ENCODE measurements around the gene MCCC1. TPM values are rescaled to one million over a fixed set of nuclear protein-coding genes. Genes with fewer than 3 reads are reported as not detected.
"Not testable (repeated sequence)": the region's sequence is repeated elsewhere in the genome, so short reads cannot be mapped to it uniquely, and the experiment has no call there.

Gene MCCC1
- total RNA-seq: 57.8 TPM
- long read RNA-seq, transcript MCCC1-201 (19 exons, 2,545 nt): major isoform, 174 of 186 reads
- long read RNA-seq, partial matches to known transcripts: 2 of 186 reads
- long read RNA-seq, other reads (novel, unspliced or antisense): 10 of 186 reads

DNA sequence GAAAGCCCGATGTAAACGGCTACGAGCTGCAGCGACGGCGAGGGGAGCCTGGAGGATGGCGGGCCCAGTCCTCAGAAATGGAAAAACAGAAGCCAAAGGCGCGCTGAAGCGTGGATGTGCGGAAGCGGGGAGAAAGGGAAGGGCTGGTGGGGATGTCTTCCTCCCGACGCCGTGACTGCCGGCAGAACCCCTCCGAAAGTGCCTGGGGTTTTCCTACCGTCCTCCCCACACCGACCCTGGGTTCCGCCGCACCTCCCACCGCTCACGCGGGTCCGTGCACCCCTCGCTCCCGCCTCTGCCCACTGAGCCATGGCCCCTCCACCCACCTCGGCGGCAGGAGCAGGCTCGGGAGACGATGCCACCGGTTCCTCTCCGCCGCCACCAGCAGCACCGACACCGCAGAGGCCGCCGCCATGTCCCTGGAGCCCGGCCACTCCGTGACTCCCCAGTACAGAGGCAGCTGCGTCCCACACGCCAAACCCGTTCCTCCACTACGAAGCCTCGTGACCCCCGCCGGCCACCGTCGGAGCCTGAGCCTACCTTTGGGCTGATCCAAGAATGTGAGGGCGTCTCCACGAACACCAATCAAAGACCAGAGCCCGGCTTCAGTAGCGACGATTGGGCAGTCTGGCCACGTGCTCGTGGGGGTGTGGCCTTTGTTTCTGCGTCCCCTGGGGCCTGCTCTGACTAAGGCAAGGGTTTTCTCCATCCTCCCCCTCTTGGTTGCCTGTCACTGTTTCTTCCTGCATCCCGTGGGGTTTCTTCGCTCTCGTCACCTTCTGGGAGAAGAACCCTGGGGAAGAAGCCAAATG lies at the start of gene MCCC1:
Gene MCCC1 (minus strand): TSS at position 471 of the 812 bp plus-strand sequence. CDS start 56 bp downstream, at position 415.
- peak; percentile 98 for DNase-seq
- intact Hi-C loops (cut with DNase I): no loop called here
- ATAC-seq (ENCODE audit: poor library complexity): peak; percentile 99

DNA sequence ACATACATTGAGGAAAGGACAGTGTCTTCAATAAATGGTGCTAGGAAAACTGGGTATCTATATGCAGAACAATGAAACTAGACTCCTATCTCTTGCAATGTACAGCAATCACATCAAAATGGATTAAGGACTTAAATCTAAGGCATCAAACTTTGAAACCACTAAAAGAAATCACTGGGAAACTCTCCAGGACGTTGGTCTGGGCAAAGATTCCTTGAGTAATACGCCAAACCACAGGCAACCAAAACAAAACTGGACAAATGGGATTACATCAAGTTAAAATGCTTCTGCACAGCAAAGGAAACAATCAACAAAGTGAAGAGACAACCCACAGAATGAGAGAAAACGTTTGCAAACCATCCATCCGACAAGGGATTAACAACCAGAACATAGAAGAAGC lies 48.8 kb upstream of the MCCC1 start:
- DNase-seq (no peak), ATAC-seq (ENCODE audit: poor library complexity) (no peak)
- intact Hi-C loops (cut with DNase I): no loop called here

DNA sequence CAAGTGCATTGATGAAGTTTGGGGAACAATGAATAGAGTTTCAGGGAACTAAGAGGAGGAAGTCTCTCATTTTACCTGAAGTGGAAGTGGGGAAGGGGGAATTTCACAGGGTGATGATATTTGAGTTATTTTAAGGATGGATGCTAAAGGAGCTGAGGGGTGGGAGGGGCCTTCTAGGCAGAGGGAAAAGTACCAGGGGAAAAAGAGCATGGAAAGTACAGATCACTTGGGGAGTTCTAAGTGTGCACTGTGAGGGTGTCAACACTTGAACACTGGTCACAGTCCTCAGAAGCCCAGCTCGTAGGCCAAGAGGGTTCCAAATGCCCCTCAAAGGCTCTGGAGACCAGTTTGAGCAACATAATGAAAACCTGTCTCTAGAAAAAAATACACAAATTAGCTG lies 45.1 kb upstream of the MCCC1 start:
- ATAC-seq (ENCODE audit: poor library complexity) (no peak), DNase-seq (no peak)
- intact Hi-C loops (cut with DNase I): no loop called here

DNA sequence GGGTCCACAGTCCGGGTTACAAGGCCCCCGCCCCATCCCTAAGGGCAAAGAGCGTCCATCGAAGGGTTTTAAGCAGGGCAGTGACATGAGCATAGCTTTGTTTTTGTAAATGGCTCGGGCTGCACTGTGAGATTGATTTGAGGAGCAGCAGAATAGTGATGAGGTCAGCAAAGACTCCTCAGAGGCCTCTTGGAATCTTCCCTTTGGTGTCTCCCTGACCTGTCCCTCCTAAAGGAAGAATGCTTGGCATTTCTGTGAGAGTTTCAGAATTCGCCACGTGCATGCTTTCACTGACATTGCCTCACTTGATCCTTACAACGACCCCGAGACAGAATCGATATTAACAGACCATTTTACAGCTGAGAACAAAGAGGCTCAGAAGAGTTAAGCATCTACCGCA lies 42.9 kb upstream of the MCCC1 start:
- intact Hi-C loops (cut with DNase I): no loop called here
- DNase-seq (no peak), ATAC-seq (ENCODE audit: poor library complexity) (no peak)

DNA sequence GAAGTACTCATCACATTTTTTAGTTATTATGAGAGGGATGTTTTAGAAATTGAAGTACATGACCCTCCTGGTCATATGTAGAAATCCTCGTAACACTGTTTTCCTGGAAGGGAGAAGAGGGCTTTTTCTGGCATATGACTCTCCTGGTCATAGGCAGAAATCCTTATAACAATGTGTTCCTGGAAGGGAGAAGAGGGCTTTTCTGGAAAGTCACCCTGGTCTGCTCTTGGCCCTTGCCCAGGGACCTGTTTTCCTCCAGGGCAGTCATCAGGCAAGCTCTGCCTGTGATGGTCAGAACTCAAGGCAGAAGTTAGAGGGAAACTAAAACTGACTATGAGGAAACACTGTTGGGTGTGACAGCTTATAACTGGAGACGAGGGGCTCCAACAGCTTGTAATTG lies 35.5 kb upstream of the MCCC1 start:
- DNase-seq (no peak), ATAC-seq (ENCODE audit: poor library complexity) (no peak)
- intact Hi-C loops (cut with DNase I): no loop called here

DNA sequence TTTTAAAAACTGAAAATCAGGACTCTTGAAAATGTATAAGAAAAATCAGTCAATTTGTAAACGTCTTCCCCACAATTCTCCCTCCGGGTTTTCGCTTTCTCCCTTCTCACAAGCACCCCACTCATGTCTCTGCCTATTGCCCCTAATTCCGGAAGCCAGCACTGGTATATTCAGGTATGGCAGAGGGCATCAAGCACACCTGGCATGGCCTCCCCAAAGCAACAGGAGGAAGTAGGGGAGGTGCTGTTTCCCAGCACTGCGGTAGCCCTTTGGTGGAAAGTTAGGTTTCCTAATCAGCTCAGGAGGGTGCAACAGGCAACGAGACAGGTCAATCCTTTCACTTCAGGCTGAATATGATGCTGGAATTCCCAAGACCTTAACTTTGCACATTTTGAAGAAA lies 33.1 kb upstream of the MCCC1 start:
- ATAC-seq (ENCODE audit: poor library complexity) (no peak), DNase-seq (no peak)
- intact Hi-C loops (cut with DNase I): no loop called here

DNA sequence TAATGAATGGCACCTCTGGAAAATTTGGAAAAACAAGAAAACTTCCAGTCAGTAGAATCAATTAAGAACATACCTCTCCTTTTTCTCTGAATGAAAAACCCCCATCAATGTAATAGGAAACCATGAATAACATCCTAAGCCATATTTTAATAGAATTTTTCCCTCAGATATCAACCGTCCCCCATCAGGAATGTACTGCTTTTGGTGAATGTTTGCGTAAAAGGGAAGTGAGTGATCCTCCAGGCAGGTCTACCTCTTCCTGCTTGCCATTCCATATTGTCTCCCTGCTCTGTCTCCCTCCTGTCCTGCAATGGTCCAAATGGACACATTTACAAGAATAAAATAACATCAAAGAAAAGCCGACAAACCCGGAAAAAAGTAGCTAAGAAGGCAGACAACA lies 32.4 kb upstream of the MCCC1 start:
- no peak for ATAC-seq (ENCODE audit: poor library complexity)
- no peak for DNase-seq

DNA sequence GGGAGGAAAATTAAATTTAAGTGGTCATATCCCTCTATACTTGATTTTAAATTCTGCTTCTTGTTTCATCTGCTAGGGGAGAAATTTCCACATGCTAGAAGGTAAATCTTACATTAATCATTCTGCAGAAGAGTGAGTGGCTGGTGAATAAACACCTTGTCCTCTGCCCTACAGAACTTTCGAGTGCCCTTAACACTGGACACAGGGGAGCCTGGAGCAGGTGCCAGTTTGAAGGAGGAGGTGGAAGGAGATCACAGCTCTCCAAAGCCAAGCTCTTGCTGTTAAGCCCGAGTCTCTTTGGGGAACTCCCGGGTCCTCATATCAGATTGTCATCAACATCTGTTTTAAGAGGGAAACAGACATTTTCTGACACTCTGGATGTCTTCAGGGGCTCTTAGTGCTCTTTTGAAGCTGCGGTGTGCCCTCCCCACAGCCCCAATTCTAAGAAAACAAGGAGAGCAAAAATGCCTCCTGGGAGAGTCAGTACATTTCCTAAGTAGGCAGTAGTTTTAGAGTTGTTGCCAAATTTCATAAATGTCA lies 32.0 kb upstream of the MCCC1 start:
- DNase-seq (no peak), ATAC-seq (ENCODE audit: poor library complexity) (no peak)
- intact Hi-C loops (cut with DNase I): no loop called here

More for the DNA sequence above, 32.4 kb upstream of the MCCC1 start:
- intact Hi-C loops (cut with DNase I): no loop called here

DNA sequence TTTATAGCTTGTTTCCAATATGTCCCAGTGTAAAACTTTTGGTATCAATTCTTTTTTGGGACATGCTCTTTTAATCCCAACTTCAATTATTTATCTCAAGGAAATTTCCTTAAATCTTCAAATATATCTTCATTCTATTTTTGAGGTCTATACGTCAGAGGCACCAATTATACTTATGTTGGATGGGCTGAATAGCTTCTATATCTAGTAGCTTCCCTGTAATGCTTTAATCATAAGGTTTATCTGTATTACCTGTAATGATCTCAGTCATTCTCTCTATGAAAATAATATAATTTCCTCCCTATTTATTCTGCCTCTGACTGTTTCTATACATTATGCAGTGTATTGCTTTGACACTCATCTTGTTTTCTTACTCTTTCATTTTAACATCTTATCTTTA lies 29.9 kb upstream of the MCCC1 start:
- intact Hi-C loops (cut with DNase I): no loop called here
- ATAC-seq (ENCODE audit: poor library complexity): no peak
- DNase-seq: no peak

DNA sequence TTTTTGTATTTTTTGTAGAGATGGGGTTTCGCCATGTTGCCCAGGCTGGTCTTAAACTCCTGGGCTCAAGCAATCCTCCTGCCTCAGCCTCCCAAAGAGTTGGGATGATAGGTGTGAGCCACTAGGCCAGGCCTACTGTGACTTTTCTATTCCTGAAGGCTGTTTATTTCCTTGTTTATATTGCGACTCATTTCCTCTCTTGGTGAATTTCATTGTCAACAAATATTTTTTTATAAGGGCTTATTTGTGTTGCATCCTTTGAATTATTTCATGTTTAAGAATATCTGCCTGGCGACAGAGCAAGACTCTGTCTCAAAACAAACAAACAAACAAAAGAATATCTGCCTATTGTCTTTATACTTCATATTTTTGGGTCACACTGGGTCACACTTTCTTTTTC lies 29.4 kb upstream of the MCCC1 start:
- intact Hi-C loops (cut with DNase I): no loop called here
- no peak for ATAC-seq (ENCODE audit: poor library complexity)
- DNase-seq: no peak

DNA sequence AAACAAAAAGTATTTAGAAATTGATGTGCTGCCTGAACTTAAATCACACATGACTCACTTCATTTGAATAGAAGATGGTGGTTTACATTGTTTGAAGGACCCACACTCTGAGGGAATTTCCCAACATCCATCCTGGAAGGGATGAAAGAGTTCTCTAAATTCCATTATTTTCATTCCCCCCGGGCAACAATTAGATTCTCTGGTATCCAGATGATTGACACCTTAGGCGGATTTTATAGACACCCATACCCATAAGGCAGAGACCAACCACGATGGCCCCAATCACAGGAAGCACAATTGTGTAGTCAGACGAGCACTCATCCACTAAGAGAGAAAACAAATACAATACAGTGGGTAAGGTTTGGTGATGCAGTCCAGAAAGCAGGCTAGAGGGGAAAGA lies 24.6 kb upstream of the MCCC1 start:
- ATAC-seq (ENCODE audit: poor library complexity) (no peak), DNase-seq (no peak)
- intact Hi-C loops (cut with DNase I): loop anchor here (2.0 to 5.0 kb wide), 2 partner anchors 63 to 261 kb away; no protein-coding TSS in a partner anchor

DNA sequence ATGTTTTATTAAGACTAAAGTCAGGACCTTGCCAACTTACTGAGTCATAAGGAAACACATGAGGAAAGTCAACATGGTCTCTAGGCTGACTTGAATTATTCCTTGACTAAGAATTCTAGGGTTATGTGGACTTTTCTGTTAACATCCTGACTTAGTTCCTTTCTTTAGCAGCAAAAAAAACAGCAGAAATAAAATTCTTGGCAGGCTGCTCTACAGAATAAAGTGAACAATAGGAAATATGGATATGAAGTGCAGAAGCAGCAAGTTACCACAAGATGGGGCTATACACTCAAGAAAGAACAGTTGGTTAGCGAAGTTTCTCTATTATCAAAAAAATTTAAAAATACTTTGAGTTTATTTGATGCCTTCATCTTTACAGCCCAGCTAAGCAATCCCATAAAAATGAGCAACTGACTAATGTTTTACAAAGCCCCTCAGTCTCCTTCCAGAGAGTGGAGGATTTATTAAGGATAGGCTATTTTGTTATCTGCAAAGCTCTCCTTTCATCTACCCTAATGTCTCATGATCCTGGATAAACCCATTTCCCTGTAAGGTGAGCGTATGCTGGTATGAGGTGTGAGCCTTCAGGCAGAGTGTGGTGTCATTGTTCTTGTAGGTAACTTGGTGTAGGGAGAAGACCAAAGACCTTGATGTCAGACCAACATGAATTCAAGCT lies 23.1 kb upstream of the MCCC1 start:
- intact Hi-C loops (cut with DNase I): loop anchor here (2.0 to 5.0 kb wide), 2 partner anchors 65 to 262 kb away; no protein-coding TSS in a partner anchor
- peak; percentile 62 for ATAC-seq (ENCODE audit: poor library complexity)
- DNase-seq: no peak

DNA sequence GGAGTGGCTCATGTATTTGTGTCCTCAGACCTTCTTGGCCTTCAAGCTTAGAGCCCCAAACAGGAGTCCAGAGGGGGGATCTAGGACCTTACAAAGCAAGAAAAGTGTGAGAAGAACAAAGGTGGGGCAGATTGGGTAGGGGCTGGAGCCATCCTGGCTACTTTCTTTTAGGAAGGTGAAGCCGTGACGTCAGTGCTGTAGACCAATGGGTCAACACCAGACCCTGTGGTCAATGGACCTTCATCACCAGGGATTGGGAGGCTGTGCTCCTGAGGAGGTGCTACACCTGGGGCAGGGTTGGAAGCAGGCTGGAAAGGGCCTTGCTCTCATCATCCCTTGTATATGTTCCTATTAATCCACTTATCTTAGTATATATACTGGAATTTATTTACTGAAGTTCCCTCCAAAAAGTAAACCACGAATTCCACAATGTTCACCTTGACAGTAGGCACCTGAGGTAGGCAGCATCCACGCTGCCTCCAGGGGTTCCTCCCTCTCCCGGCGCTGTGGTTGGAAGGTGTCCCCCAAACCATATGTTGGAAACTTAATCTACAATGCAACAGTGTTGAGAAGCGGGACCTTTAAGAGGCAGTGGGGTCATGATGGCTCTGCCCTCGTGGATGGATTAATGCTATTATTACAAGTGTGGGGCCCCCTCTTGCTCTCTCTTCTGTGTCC lies 21.4 kb upstream of the MCCC1 start:
- no peak for ATAC-seq (ENCODE audit: poor library complexity)
- intact Hi-C loops (cut with DNase I): loop anchor here (5.0 kb wide), 1 partner anchor 67 kb away; no protein-coding TSS in a partner anchor

DNA sequence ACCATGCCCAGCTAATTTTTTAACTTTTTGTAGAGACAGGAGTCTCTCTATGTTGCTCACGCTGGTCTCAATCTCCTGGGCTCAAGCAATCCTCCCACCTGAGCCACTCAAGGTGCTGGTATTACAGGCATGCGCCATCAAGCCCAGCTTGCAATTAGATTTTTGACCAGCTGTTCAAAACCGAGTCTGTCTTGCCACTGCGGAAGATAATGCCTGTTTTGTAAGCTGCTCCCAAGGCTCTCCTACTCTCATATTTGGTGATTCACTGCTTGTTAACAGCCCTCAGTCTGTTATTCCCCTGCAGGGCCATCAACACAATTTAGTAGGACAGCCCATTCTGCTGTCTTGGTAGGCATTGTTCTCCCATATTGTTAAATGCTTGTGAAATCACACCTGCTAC lies 17.8 kb upstream of the MCCC1 start:
- DNase-seq (no peak), ATAC-seq (ENCODE audit: poor library complexity) (no peak)
- intact Hi-C loops (cut with DNase I): no loop called here

More for the DNA sequence above, 21.4 kb upstream of the MCCC1 start:
- DNase-seq: no peak

DNA sequence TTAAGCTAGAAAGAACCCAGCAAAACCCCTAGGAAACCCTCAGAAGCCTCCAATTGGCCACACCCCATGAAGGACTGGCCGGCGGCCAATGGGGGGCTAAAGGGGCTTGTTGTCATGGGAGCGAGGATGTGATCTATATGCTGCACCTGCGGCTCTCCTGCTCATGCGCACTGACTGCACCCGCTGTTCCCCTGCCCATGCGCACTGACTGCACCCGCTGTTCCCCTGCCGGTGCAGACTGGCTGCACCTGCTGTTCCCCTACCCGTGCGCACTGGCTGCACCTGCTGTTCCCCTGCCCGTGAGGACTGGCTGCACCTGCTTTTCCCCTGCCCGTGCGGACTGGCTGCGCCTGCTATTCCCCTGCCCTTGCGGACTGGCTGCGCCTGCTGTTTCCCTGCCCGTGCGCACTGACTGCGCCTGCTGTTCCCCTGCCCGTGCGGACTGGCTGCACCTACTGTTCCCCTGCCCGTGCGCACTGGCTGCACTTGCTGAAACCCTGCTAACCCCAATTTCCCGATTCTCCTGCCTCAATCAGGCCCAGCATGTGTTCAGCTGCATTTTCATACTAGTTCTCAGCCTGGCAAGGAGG lies 16.8 kb upstream of the MCCC1 start:
- intact Hi-C loops (cut with DNase I): no loop called here
- ATAC-seq (ENCODE audit: poor library complexity) (peak; percentile 59), DNase-seq (no peak)

DNA sequence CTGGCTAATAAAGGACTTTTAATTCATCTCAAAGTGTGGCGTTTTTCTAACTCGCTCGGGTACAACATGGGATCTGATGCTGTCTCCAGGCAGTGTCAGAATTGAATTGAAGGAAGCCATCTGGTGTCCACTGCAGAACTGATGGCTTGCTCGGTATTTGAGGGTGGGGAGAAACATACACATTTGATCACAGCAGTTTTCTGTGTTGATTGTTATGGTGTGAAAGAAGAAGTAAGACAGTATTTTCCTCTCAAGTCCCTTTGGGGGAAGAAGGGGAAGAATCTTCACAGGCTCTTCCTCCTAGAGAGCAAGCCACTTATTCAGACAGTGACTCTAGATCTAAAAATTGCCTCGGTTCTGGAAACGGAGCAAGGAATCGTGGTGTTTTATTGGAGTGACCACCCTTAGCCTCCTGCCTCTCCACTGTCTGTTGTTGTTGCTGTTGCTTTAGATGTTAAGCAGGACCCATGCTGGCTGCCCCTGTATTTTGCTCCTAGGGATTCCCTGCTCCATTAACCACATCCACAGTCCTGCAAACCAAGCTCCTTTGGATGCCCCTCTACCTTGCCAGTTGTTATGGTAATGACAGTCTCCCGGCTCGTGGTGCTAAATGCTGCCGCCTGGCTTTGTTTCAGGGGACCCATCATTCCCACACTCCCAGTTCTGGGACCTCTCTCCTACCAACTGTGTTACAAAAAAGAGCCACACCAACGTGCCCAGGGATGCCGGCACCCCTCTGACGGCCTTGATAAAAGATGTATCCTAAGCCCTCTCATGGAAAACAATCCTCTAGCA lies 15.3 kb upstream of the MCCC1 start:
- intact Hi-C loops (cut with DNase I): no loop called here
- ATAC-seq (ENCODE audit: poor library complexity): no peak
- no peak for DNase-seq

DNA sequence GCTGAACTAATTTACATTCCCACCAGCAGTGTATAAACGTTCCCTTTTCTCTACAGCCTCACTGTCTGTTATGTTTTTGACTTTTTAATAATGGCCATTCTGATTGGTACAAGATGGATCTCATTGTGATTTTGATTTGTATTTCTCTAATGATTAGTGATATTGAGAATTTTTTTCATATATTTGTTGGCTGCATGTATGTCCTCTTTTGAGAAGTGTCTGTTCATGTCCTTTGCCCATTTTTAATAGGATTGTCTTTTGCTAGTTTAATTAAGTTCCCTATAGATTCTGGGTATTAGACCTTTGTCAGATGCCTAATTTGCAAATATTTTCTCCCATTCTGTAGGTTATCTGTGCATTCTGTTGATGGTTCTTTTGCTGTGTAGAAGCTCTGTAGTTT lies 10.6 kb upstream of the MCCC1 start:
- DNase-seq; ATAC-seq (ENCODE audit: poor library complexity); intact Hi-C loops (cut with DNase I): not testable (repeated sequence)

DNA sequence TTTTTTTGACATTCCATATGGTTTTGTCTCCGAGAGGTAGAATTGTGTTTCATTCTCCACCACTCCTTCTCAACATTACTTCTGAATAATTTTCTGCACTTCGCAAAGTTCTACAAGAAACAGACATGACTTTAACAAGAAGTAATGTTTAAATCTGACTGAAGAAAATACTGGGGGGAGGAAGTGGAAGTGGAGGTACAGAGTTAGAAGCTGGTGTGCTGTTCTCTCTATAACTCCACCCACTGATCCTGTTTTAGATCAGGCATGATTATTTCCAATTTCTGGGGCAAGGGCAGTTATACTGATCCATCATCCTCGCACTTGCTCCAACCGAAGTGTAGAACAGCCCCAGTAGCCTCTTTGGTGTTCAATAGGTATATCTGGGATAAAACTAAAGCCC lies 9.2 kb upstream of the MCCC1 start:
- ATAC-seq (ENCODE audit: poor library complexity) (no peak), DNase-seq (no peak)
- intact Hi-C loops (cut with DNase I): no loop called here
